ENCODE results near the gene MBD3.

Gene MBD3

DNA sequence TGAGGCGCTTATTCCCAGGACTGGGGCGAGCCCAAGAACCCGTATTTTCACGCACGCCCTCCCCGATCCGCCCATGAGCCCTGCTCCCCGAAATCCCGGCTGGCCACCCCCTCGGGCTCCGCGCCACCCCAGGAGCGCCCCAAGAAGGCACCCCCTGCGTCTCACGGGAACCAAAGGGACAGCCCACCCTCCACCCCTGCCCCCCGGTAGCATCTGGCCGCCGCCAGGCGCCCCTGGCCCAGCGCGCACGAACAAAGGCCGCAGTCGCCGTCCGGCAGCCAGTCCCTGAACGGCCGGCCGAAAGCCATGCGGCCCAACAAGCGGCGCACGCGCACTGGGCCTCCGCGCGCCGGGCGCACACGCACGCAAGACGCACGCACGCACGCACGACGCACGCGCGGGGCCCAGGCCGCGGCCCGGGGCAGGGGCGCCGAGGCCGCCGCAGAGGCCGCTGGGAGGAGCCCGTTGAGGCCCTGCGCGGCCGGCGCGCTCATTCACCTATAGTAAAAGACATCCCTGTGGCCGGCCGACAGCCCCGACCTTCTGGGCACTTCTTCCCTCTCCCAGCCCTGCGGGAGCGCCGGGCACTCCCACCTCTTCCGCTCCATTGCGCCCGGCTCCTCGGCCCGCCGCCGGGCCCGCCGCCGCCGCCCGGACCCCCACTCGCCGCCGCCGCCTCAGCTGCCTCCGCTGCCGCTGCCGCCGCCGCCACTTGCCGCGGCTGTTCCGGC, 476 bp downstream of the MBD3 start (continued):
- TF ChIP-seq, protein P1, sequence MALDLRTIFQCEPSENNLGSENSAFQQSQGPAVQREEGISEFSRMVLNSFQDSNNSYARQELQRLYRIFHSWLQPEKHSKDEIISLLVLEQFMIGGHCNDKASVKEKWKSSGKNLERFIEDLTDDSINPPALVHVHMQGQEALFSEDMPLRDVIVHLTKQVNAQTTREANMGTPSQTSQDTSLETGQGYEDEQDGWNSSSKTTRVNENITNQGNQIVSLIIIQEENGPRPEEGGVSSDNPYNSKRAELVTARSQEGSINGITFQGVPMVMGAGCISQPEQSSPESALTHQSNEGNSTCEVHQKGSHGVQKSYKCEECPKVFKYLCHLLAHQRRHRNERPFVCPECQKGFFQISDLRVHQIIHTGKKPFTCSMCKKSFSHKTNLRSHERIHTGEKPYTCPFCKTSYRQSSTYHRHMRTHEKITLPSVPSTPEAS (tag by site-specific recombination; IDR thresholded peaks at IDR 0.05), result no peak
- TF ChIP-seq, protein P2, sequence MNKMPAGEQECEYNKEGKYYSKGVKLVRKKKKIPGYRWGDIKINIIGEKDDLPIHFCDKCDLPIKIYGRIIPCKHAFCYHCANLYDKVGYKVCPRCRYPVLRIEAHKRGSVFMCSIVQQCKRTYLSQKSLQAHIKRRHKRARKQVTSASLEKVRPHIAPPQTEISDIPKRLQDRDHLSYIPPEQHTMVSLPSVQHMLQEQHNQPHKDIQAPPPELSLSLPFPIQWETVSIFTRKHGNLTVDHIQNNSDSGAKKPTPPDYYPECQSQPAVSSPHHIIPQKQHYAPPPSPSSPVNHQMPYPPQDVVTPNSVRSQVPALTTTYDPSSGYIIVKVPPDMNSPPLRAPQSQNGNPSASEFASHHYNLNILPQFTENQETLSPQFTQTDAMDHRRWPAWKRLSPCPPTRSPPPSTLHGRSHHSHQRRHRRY (tag by site-specific recombination; IDR thresholded peaks at IDR 0.05), result no peak
- TF ChIP-seq ZNF692 (tag by site-specific recombination; IDR thresholded peaks at IDR 0.05) (peak; percentile 69), HOXC10 (CRISPR knock-in tag; IDR thresholded peaks at IDR 0.05) (no peak), ZNF350 (tag by site-specific recombination; IDR thresholded peaks at IDR 0.05) (no peak), ZNF280D (tag by site-specific recombination; IDR thresholded peaks at IDR 0.05) (no peak), ZNF138 (tag by site-specific recombination; IDR thresholded peaks at IDR 0.05; ENCODE audit: borderline replicate concordance) (no peak), ZNF311 (tag by site-specific recombination; IDR thresholded peaks at IDR 0.05; ENCODE audit: borderline replicate concordance) (no peak), ZNF292 (tag by site-specific recombination; IDR thresholded peaks at IDR 0.05; ENCODE audit: borderline replicate concordance, low read depth) (no peak), ZNF16 (tag by site-specific recombination; IDR thresholded peaks at IDR 0.05; ENCODE audit: low read depth) (no peak), ZNF843 (tag by site-specific recombination; IDR thresholded peaks at IDR 0.05) (no peak), ZNF555 (tag by site-specific recombination; conservative IDR thresholded peaks at IDR 0.05) (no peak), ZNF701 (tag by site-specific recombination; IDR thresholded peaks at IDR 0.05) (no peak), ZNF664 (tag by site-specific recombination; IDR thresholded peaks at IDR 0.05) (no peak), ZNF354C (tag by site-specific recombination; IDR thresholded peaks at IDR 0.05; ENCODE audit: borderline replicate concordance, low read depth) (no peak), ZNF2 (tag by site-specific recombination; IDR thresholded peaks at IDR 0.05) (peak; percentile 37; the same call in 1 of the 2 replicates), ZNF529 (tag by site-specific recombination; IDR thresholded peaks at IDR 0.05; ENCODE audit: insufficient replicate concordance) (no peak), ZFP69B (tag by site-specific recombination; IDR thresholded peaks at IDR 0.05) (no peak), ZNF624 (tag by site-specific recombination; IDR thresholded peaks at IDR 0.05) (no peak), YY2 (tag by site-specific recombination; IDR thresholded peaks at IDR 0.05) (0 out of 2 replicates have a peak, but pooled peaks have one; percentile 36), KLF9 (tag by site-specific recombination; IDR thresholded peaks at IDR 0.05; ENCODE audit: low read depth) (no peak), SCRT1 (tag by site-specific recombination; IDR thresholded peaks at IDR 0.05; ENCODE audit: borderline replicate concordance) (no peak), ZNF777 (tag by site-specific recombination; IDR thresholded peaks at IDR 0.05; ENCODE audit: borderline replicate concordance) (no peak), YY1 (tag by site-specific recombination; IDR thresholded peaks at IDR 0.05) (peak; percentile 62; the same call in 1 of the 2 replicates), ZBTB17 (tag by site-specific recombination; IDR thresholded peaks at IDR 0.05) (no peak), ZNF560 (tag by site-specific recombination; IDR thresholded peaks at IDR 0.05; ENCODE audit: borderline replicate concordance) (no peak)
- TF ChIP-seq, protein P3, sequence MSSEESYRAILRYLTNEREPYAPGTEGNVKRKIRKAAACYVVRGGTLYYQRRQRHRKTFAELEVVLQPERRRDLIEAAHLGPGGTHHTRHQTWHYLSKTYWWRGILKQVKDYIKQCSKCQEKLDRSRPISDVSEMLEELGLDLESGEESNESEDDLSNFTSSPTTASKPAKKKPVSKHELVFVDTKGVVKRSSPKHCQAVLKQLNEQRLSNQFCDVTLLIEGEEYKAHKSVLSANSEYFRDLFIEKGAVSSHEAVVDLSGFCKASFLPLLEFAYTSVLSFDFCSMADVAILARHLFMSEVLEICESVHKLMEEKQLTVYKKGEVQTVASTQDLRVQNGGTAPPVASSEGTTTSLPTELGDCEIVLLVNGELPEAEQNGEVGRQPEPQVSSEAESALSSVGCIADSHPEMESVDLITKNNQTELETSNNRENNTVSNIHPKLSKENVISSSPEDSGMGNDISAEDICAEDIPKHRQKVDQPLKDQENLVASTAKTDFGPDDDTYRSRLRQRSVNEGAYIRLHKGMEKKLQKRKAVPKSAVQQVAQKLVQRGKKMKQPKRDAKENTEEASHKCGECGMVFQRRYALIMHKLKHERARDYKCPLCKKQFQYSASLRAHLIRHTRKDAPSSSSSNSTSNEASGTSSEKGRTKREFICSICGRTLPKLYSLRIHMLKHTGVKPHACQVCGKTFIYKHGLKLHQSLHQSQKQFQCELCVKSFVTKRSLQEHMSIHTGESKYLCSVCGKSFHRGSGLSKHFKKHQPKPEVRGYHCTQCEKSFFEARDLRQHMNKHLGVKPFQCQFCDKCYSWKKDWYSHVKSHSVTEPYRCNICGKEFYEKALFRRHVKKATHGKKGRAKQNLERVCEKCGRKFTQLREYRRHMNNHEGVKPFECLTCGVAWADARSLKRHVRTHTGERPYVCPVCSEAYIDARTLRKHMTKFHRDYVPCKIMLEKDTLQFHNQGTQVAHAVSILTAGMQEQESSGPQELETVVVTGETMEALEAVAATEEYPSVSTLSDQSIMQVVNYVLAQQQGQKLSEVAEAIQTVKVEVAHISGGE (tag by site-specific recombination; conservative IDR thresholded peaks at IDR 0.05; ENCODE audit: low read depth), result no peak

All from HEK293 (cell line).